K562 (cell line): ENCODE data around the gene ODAD3. TPM values are rescaled to one million over a fixed set of nuclear protein-coding genes. Genes with fewer than 3 reads are reported as not detected.

Source experiments
- EP400 ChIP-seq: fragments of 450-650 bp; IDR thresholded peaks from 2 replicates; pipeline ENCODE4 v1.6.1; 2017; ENCODE audit warnings: antibody characterized with exemption, mild to moderate bottlenecking, moderate library complexity
- ERF ChIP-seq: fragments of 450-650 bp; formaldehyde crosslinking; IDR thresholded peaks from 2 replicates; pipeline ENCODE4 v1.4.0; 2020; ENCODE audit warnings: mild to moderate bottlenecking, mixed read lengths
- MYBL2 ChIP-seq, 2 experiments: fragments of 450-650 bp in 1 of 2; sonication (generic) in 1 of 2; formaldehyde crosslinking in 1 of 2; IDR thresholded peaks; 2 replicates each; pipeline versions ENCODE4 v1.6.1 to v1.8.1; 2017 to 2022; ENCODE audit warnings: borderline replicate concordance in 1 of 2, inconsistent platforms in 1 of 2, low read depth in 1 of 2, mild to moderate bottlenecking in 1 of 2, missing genetic modification reagents in 1 of 2, moderate library complexity in 1 of 2
- NCOA1 ChIP-seq: fragments of 450-650 bp; IDR thresholded peaks from 2 replicates; pipeline ENCODE4 v1.6.1; 2016; ENCODE audit warnings: low read depth
- NRF1 ChIP-seq, 2 experiments: fragments of 450-650 bp; IDR thresholded peaks in 1 of 2; conservative IDR thresholded peaks in 1 of 2; 2 replicates each; pipeline ENCODE4 v1.6.1; 2014; ENCODE audit warnings: mild to moderate bottlenecking in 2 of 2
- PHB2 ChIP-seq: fragments of 450-650 bp; IDR thresholded peaks from 2 replicates; pipeline ENCODE4 v1.6.1; 2017; ENCODE audit warnings: low read depth
- SIN3B ChIP-seq: fragments of 450-650 bp; IDR thresholded peaks from 2 replicates; pipeline ENCODE4 v1.6.1; 2017; ENCODE audit warnings: low read depth, mild to moderate bottlenecking, moderate library complexity
- SNIP1 ChIP-seq: fragments of 450-650 bp; IDR thresholded peaks from 2 replicates; pipeline ENCODE4 v1.7.1; 2017; ENCODE audit warnings: low read depth, mild to moderate bottlenecking
- TCF7 ChIP-seq: sonication (generic); IDR thresholded peaks from 2 replicates; pipeline ENCODE4 v1.6.1; 2016; ENCODE audit warnings: antibody characterized with exemption, borderline replicate concordance
- TCFL5 ChIP-seq: fragments of 250-450 bp; sonication (Bioruptor Pico); conservative IDR thresholded peaks from 2 replicates; pipeline ENCODE4 v1.6.1; 2021; ENCODE audit warnings: mild to moderate bottlenecking, moderate library complexity, matching md5 sums
- TGIF2 ChIP-seq: sonication (generic); formaldehyde crosslinking; IDR thresholded peaks from 2 replicates; pipeline ENCODE4 v1.8.1; 2022; ENCODE audit warnings: mild to moderate bottlenecking, missing genetic modification reagents, moderate library complexity
- YBX1 ChIP-seq: fragments of 450-650 bp; IDR thresholded peaks from 2 replicates; pipeline ENCODE4 v1.7.1; 2016; ENCODE audit warnings: mild to moderate bottlenecking
- ZNF146 ChIP-seq: IDR thresholded peaks from one replicate; pipeline ENCODE4 v1.6.1; 2018; ENCODE audit warnings: missing compliant biosample characterization; ENCODE audit not compliant: unreplicated experiment
- ZNF212 ChIP-seq: fragments of 450-650 bp; formaldehyde crosslinking; IDR thresholded peaks from 2 replicates; pipeline ENCODE4 v1.4.0; 2020; ENCODE audit warnings: mild to moderate bottlenecking
- ZNF354B ChIP-seq: fragments of 250-450 bp; sonication (Bioruptor Pico); IDR thresholded peaks from 2 replicates; pipeline ENCODE4 v1.4.0; 2020
- ZNF408 ChIP-seq: fragments of 250-450 bp; sonication (Bioruptor Pico); IDR thresholded peaks from 2 replicates; pipeline ENCODE4 v1.4.0; 2020; ENCODE audit warnings: low read depth, mild to moderate bottlenecking, moderate library complexity
- polyA plus RNA-seq, 8 experiments: library from polyadenylated mRNA; depleted of rRNA in 4 of 8; stranded (reverse) in 5 of 8; unstranded in 3 of 8; fragments of >200 nt; fragmentation: Nextera tagmentation in 2 of 8; fragmentation: Illumina TruSeq in 1 of 8; extraction: Ambion mirVana in 2 of 8; extraction: Trizol in 1 of 8; gene quantifications; 2 replicates each; pipeline versions ENCODE4 v1.2.1 to v1.2.3, GENCODE V29; 2011 to 2014; ENCODE audit warnings: inconsistent platforms in 1 of 8, missing spikeins in 1 of 8
- total RNA-seq, 7 experiments: library from RNA; depleted of rRNA in 6 of 7; stranded (reverse); fragments of >200 nt in 6 of 7; fragmentation: Illumina TruSeq in 2 of 7; extraction: Trizol in 2 of 7; gene quantifications; 2 replicates each; pipeline versions ENCODE4 v1.2.1 to v1.2.3, GENCODE V29; 2011 to 2021; ENCODE audit warnings: low replicate concordance in 1 of 7
- TF ChIP-seq, protein P1 (sequence below): fragments of 450-650 bp; formaldehyde crosslinking; IDR thresholded peaks from 2 replicates; pipeline ENCODE4 v1.4.0; 2022; ENCODE audit warnings: mild to moderate bottlenecking, moderate library complexity
- TF ChIP-seq, protein P2 (sequence below), 2 experiments: fragments of 450-650 bp in 1 of 2; sonication (generic) in 1 of 2; formaldehyde crosslinking in 1 of 2; IDR thresholded peaks in 1 of 2; conservative IDR thresholded peaks in 1 of 2; 2 replicates each; pipeline versions ENCODE4 v1.6.1 to v1.8.1; 2016 to 2023; ENCODE audit warnings: mild to moderate bottlenecking in 2 of 2, moderate library complexity in 2 of 2, inconsistent platforms in 1 of 2, missing genetic modification reagents in 1 of 2
- TF ChIP-seq, protein P3 (sequence below): fragments of 250-450 bp; sonication (Bioruptor Pico); IDR thresholded peaks from 2 replicates; pipeline ENCODE4 v1.5.1; 2021; ENCODE audit warnings: mild to moderate bottlenecking
- TF ChIP-seq, protein P4 (sequence below): fragments of 250-450 bp; sonication (Bioruptor Pico); IDR thresholded peaks from 2 replicates; pipeline ENCODE4 v1.4.0; 2020; ENCODE audit warnings: mild to moderate bottlenecking
- TF ChIP-seq, protein P5 (sequence below): sonication (generic); IDR thresholded peaks from 2 replicates; pipeline ENCODE4 v1.6.1; 2016

The ODAD3 gene
- total and polyA plus RNA-seq, 9 of the 15 experiments (the other 6 are each of a cell fraction or from before 2014, with no cell fraction given): 0.07 to 0.72 (median 0.14) TPM; not detected in 2

DNA sequence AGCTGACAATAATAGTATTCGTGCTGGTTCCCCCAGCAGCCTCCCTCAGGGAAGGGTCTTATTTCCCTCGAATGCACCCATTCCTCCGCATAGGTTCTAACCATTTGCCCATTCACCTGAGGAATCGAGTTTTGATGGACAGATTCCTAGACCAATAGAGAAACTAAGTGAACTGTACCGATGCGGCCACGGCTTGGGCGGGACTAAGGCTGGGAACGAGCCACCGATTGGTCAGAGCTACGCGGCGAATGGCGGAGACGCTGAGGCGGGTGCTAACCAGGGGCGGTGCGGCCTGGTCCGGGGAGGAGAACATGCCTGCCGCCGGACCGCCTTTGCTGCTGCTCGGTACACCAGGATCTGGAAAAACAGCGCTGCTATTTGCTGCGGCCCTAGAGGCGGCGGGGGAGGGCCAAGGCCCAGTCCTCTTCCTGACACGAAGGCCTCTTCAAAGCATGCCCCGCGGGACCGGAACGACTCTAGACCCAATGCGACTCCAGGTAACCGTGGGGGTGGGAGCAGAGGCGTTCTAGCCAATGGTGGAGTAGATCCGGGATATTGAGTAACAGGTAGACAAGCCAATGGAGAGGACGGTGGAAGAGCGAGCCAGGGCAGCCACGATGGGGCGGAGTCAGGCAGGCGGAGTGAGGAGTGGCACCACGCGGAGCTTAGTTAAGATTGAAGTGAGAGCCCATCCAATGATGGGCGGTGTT lies 60.3 kb downstream of the ODAD3 start, which contains the start of gene SWSAP1 (continued):
- TF ChIP-seq, protein P1, sequence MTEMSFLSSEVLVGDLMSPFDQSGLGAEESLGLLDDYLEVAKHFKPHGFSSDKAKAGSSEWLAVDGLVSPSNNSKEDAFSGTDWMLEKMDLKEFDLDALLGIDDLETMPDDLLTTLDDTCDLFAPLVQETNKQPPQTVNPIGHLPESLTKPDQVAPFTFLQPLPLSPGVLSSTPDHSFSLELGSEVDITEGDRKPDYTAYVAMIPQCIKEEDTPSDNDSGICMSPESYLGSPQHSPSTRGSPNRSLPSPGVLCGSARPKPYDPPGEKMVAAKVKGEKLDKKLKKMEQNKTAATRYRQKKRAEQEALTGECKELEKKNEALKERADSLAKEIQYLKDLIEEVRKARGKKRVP: peak; percentile 65
- TF ChIP-seq SNIP1 (no peak), ERF (CRISPR knock-in tag) (no peak), MYBL2 (IDR thresholded peaks at IDR 0.05; ENCODE audit: low read depth) (no peak), MYBL2 (CRISPR knock-in tag; IDR thresholded peaks at IDR 0.05; ENCODE audit: borderline replicate concordance) (no peak), ZNF212 (CRISPR knock-in tag) (no peak), ZNF146 (CRISPR knock-in tag) (no peak), ZNF354B (CRISPR knock-in tag) (no peak), ZNF408 (no peak), EP400 (peak; percentile 96), NCOA1 (0 out of 2 replicates have a peak, but pooled peaks have one; percentile 8), TCFL5 (CRISPR knock-in tag) (no peak), PHB2 (no peak), NRF1 (conservative IDR thresholded peaks at IDR 0.05 in 1 of 2, IDR thresholded peaks at IDR 0.05 in 1 of 2) (peak; percentile 77 to 81), TCF7 (0 out of 2 replicates have a peak, but pooled peaks have one; percentile 19), TGIF2 (CRISPR knock-in tag) (no peak), YBX1 (no peak), SIN3B (peak; percentile 75; the same call in 1 of the 2 replicates)
- TF ChIP-seq, protein P2, sequence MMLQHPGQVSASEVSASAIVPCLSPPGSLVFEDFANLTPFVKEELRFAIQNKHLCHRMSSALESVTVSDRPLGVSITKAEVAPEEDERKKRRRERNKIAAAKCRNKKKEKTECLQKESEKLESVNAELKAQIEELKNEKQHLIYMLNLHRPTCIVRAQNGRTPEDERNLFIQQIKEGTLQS (IDR thresholded peaks at IDR 0.05): no peak
- TF ChIP-seq, protein P2 (CRISPR knock-in tag; conservative IDR thresholded peaks at IDR 0.05): no peak
- TF ChIP-seq, protein P3, sequence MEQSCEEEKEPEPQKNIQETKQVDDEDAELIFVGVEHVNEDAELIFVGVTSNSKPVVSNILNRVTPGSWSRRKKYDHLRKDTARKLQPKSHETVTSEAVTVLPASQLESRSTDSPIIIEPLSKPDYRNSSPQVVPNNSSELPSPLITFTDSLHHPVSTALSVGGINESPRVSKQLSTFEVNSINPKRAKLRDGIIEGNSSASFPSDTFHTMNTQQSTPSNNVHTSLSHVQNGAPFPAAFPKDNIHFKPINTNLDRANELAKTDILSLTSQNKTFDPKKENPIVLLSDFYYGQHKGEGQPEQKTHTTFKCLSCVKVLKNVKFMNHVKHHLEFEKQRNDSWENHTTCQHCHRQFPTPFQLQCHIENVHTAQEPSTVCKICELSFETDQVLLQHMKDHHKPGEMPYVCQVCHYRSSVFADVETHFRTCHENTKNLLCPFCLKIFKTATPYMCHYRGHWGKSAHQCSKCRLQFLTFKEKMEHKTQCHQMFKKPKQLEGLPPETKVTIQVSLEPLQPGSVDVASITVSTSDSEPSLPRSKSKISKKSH (CRISPR knock-in tag): no peak
- TF ChIP-seq, protein P4, sequence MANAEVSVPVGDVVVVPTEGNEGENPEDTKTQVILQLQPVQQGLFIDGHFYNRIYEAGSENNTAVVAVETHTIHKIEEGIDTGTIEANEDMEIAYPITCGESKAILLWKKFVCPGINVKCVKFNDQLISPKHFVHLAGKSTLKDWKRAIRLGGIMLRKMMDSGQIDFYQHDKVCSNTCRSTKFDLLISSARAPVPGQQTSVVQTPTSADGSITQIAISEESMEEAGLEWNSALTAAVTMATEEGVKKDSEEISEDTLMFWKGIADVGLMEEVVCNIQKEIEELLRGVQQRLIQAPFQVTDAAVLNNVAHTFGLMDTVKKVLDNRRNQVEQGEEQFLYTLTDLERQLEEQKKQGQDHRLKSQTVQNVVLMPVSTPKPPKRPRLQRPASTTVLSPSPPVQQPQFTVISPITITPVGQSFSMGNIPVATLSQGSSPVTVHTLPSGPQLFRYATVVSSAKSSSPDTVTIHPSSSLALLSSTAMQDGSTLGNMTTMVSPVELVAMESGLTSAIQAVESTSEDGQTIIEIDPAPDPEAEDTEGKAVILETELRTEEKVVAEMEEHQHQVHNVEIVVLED: peak; percentile 58
- TF ChIP-seq, protein P5, sequence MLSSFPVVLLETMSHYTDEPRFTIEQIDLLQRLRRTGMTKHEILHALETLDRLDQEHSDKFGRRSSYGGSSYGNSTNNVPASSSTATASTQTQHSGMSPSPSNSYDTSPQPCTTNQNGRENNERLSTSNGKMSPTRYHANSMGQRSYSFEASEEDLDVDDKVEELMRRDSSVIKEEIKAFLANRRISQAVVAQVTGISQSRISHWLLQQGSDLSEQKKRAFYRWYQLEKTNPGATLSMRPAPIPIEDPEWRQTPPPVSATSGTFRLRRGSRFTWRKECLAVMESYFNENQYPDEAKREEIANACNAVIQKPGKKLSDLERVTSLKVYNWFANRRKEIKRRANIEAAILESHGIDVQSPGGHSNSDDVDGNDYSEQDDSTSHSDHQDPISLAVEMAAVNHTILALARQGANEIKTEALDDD: peak; percentile 28; the same call in 1 of the 2 replicates
